ENCODE data around the gene FAM209B.
"Not testable (repeated sequence)": the region's sequence is repeated elsewhere in the genome, so short reads cannot be mapped to it uniquely, and the experiment has no call there.

Gene FAM209B

DNA sequence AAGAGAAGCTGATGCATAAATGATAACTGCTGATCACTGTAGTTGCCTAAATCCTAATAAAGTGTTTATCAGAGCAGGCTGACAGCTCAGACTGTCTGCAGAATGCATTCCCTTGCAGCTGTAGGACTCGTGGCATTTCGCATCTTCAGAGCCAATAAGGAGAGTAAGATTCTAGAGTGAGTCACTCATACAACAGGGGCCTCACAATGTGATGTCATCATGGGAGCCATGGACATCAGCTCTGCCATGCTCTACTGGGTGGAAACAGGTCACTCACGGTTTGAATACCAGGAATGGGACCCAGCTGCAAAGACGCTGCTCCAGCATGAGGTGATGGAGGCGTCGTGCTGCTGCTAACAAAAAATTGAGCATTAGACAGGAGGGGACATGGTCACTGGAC lies 7.4 kb downstream of the FAM209B start:
- DNase-seq (ENCODE audit: low spot score) = no peak

DNA sequence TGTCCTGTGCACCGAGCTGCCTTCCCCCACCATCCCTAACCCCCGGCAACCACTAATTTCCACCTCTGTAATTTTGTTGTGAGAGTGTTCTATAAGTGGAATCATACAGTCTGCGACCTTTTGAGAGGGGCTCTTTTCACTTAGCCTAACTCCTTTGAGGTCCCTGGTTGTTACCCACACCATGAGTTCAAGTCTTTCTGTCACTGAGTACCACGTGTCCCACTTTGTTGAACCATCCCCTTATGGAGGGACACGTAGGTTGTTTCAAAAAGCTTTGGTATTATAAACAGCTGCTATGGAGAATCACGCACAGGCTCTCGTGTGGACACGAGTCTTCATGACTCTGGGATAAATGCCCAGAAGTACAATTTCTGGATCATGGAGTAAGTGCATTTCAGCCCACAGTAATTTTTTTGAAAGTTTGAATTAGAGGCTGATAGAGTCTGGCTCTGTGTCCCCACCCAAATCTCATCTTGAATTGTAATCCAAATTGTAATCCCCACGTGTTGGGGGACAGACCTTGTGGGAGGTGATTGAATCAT lies 9.5 kb downstream of the FAM209B start:
- DNase-seq (ENCODE audit: low spot score) = no peak

GRCh38 chr20:56551571-56551970 lies 18.5 kb downstream of the FAM209B start:
- DNase-seq (ENCODE audit: low spot score) = no peak

GRCh38 chr20:56552911-56553629 lies 20.0 kb downstream of the FAM209B start:
- no peak for DNase-seq (ENCODE audit: low spot score)

DNA sequence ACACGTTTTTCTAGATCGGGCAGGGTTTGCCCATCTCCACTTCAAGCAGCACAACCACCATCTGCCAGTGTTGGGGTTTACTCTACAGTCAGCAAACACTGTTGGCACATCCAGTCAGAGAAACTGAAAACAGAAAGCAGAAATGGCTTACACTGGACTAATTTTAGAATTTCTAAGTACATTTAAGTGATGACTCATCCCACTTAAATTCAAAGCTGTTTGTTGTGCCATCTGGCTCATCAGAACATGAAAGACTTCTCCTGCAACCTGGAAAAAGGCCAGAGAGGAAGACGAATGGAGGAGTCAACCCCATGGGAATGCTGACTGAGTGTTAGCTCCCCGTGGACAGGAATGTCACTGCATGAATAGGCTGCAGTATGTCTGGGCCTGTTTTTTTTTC lies 21.8 kb downstream of the FAM209B start:
- no peak for DNase-seq (ENCODE audit: low spot score)

DNA sequence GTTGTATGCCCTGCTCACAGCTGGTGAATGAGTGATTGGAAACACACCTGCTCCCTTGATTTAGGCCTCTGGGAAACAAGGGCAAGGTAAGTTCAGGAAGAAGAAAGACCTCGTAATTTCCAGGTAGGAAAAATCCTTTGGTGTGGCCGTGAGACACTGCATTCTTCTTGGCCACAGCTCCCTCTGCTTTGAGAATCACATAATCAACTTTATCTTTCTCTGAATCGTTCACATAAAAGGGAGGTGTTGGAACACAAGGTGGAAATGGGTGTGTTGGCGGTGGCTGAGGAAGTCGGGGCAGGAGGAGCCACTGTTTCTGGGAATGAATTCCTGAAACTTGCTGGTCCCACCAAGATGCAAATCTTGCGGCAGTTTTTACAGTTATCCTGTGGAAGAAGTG lies 25.9 kb downstream of the FAM209B start:
- no peak for DNase-seq (ENCODE audit: low spot score)

- not testable (repeated sequence) for DNase-seq (ENCODE audit: low spot score)
Observed at GRCh38 chr20:56564526-56564925, 31.5 kb downstream of the FAM209B start.

DNA sequence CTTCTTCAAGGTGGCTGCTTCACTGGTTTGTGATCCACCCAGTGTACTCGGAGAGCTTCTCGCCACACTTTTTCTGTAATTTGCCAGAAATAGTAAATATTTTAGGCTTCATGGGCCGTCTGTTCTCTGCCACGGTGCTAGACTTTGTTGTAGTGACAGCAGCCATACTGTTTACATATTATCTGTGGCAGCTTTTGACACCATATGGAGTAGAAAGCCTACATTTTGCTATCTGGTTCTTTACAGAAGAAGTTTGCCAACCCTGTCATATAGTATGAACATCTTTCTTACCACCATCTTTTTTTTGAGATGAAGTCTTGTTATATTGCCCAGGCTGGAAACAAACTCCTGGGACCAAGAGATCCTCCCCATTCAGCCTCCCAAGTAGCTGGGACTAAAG lies 32.5 kb downstream of the FAM209B start:
- no peak for DNase-seq (ENCODE audit: low spot score)

DNA sequence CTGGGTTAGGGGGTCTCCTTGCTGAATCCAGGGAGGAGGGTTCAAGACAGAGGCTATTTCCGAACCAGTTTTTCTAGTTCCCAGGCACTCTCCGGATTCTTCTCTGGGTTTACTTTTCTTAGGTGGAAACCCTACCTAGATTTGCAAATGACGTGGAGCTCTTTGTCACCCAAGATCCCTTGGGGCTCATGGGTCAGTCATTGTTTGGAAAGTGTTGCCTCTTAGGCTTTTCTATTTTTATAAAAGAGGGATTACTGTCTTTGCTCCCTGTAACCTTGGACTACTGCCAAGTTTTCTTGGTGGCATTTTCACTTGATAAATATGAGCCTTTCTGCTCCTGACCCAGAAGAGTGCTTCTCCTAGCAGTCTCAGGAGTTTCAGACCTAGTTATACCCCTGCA lies 33.6 kb downstream of the FAM209B start:
- no peak for DNase-seq (ENCODE audit: low spot score)

DNA sequence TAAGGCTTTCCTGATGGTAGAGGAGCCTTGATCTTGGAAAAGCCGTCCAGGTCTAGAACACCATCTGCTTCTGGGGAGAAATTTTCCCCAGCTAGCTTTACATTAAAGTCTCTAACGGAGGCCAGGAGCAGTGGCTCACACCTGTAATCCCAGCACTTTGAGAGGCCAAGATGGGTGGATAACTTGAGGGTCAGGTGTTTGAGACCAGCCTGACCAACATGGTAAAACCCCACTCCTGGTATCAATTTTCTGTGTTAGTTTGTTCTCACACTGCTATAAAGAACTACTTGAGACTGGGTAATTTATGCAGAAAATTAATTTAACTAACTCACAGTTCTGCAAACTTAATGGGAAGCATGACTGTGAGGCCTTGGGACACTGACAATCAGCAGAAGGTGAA lies 37.8 kb downstream of the FAM209B start:
- DNase-seq (ENCODE audit: low spot score) = no peak

DNA sequence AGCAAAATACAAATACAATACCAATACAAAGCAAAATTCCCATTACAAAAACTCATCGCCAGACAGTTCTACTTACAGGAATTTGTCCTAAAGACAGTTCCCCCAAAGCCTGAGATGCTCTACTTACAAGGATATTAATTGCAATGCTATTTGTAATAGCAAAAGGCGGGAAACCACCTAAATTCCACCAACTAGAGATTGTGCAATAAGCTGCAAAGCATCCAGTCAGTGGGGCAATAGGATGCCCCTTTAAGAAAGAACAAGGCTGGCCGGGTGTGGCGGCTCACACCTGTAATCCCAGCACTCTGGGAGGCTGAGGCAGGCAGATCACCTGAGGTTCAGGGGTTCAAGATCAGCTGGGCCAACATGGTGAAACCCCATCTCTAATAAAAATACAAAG lies 39.1 kb downstream of the FAM209B start:
- DNase-seq (ENCODE audit: low spot score) = no peak

DNA sequence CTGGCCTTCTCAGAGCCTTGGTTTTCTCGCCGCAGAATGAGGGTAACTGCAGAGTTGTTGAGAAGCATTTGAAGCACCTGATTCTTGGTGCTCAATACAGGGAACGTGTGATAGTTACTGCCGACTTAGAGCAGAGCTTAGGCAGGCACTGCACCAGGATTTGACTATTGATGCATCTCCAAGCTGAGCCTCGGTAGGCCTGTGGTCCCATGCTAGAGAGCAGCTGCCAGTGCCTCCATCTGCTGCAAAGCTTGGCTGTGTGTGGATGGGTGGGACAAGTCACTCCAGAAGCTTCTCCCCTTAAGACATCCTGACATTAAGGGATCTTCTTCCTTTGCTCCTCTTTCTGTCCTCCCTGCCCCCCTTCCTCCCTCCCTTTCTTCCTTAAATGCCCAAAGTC lies 40.9 kb downstream of the FAM209B start:
- no peak for DNase-seq (ENCODE audit: low spot score)

DNA sequence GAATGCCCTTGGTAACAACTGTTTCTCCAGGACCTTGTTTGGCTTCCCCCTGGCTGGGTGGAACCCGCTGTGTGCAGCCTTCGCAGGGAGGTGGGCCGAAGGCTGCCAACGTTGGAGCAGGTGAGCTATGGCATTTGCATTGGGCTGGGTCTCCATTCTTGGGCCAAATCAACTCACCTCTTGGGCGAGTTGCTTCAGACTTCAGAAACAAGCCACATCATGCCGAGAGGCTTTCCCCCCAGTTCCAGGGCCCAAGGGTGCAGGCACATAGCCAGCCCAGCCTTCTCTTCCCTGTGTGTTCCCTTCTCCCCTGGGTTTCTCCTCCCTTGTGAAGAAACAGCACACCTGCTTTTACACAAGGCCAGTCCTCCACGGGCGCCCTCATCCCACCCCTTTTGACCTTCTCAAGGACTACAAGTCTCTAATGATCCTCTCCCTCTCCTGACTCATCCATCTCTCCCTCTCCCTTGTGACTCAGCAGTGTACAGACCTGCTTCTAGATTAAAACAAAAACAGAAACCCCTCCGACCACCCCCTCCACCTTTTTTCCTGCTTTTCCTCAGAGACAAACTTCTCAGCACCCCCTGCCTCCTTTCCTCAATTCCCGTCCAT lies 41.6 kb downstream of the FAM209B start:
- no peak for DNase-seq (ENCODE audit: low spot score)

DNA sequence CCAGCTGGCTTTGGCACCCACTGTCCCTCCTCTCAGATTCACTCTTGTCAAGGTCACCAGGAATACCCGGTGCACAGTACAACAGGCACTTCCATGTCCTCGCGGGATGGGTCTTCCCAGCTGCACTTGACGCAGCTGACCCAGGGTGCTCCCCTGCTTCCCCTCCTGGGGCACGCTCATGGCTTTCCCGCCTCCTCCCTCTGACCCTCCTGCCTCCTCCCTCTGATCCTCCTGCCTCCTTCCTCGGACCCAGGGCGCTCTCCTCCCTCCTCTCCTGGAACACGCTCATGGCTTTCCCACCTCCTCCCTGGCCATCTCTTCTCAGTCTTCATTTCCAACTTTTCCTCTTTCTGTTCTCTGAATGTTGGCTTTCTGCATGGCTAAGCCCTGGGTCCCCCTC lies 42.1 kb downstream of the FAM209B start:
- no peak for DNase-seq (ENCODE audit: low spot score)

- no peak for DNase-seq (ENCODE audit: low spot score)
Observed at GRCh38 chr20:56575961-56576360, 42.9 kb downstream of the FAM209B start.

- DNase-seq (ENCODE audit: low spot score) = no peak
Observed at GRCh38 chr20:56579301-56579710, 46.3 kb downstream of the FAM209B start.

GRCh38 chr20:56580226-56580625 lies 47.2 kb downstream of the FAM209B start:
- DNase-seq (ENCODE audit: low spot score) = no peak

GRCh38 chr20:56581701-56582100 lies 48.7 kb downstream of the FAM209B start:
- no peak for DNase-seq (ENCODE audit: low spot score)

GRCh38 chr20:56582542-56582941 lies 49.5 kb downstream of the FAM209B start:
- DNase-seq (ENCODE audit: low spot score) = no peak

GRCh38 chr20:56584916-56585315 lies 51.9 kb downstream of the FAM209B start:
- DNase-seq (ENCODE audit: low spot score) = no peak
